Loucy (cell line): Measurements from ENCODE around the gene ZNF319.

Source experiments
- H2AFZ ChIP-seq: fragments of 200-600 bp; sonication (generic); 2 replicates; pipeline ENCODE4 v1.6.0; 2016; ENCODE audit warnings: antibody characterized with exemption, mild to moderate bottlenecking, low read length, moderate library complexity
- H3F3A ChIP-seq: fragments of 200-600 bp; 2 replicates; pipeline ENCODE4 v1.6.0; 2016; ENCODE audit warnings: antibody characterized with exemption, low read depth, mild to moderate bottlenecking
- H3K27me3 ChIP-seq: fragments of 200-600 bp; sonication (generic); 2 replicates; pipeline ENCODE4 v1.6.1; 2014; ENCODE audit warnings: low read length, mild to moderate bottlenecking; ENCODE audit not compliant: insufficient read depth, poor library complexity, severe bottlenecking
- H3K36me3 ChIP-seq: fragments of 200-600 bp; sonication (generic); 2 replicates; pipeline ENCODE4 v1.6.1; 2016; ENCODE audit warnings: low read length; ENCODE audit not compliant: insufficient read depth
- H3K4me1 ChIP-seq: fragments of 200-600 bp; sonication (generic); 2 replicates; pipeline ENCODE4 v1.5.1; 2014; ENCODE audit warnings: low read length, mild to moderate bottlenecking; ENCODE audit not compliant: insufficient read depth, poor library complexity, severe bottlenecking
- H3K4me2 ChIP-seq: fragments of 200-600 bp; sonication (generic); 2 replicates; pipeline ENCODE4 v1.6.0; 2014; ENCODE audit warnings: antibody characterized with exemption, low read length, low read depth, mild to moderate bottlenecking; ENCODE audit not compliant: poor library complexity, severe bottlenecking
- H3K4me3 ChIP-seq: fragments of 200-600 bp; sonication (generic); 2 replicates; pipeline ENCODE4 v1.5.1; 2014; ENCODE audit warnings: low read length, mild to moderate bottlenecking, mixed read lengths; ENCODE audit not compliant: poor library complexity, severe bottlenecking
- H3K79me2 ChIP-seq: fragments of 200-600 bp; sonication (generic); 2 replicates; pipeline ENCODE4 v1.6.1; 2014; ENCODE audit warnings: low read length; ENCODE audit not compliant: insufficient read depth
- H3K9ac ChIP-seq: fragments of 200-600 bp; sonication (generic); 2 replicates; pipeline ENCODE4 v1.6.0; 2014; ENCODE audit warnings: mild to moderate bottlenecking, low read depth, low read length, moderate library complexity; ENCODE audit not compliant: poor library complexity, severe bottlenecking
- H3K9me2 ChIP-seq: fragments of 200-600 bp; sonication (generic); replicated peaks from 2 replicates; pipeline ENCODE4 v1.6.1; 2016; ENCODE audit warnings: low read depth, low read length, mixed read lengths
- H3K9me3 ChIP-seq: fragments of 200-600 bp; sonication (generic); 2 replicates; pipeline ENCODE4 v1.6.1; 2014; ENCODE audit warnings: mild to moderate bottlenecking, antibody characterized with exemption, low read length, low read depth; ENCODE audit not compliant: insufficient read depth
- H4K20me1 ChIP-seq: fragments of 200-600 bp; sonication (generic); 2 replicates; pipeline ENCODE4 v1.6.0; 2014; ENCODE audit warnings: antibody characterized with exemption, low read length, mild to moderate bottlenecking; ENCODE audit not compliant: insufficient read depth, poor library complexity, severe bottlenecking
- EZH2phosphoT487 ChIP-seq: fragments of 200-600 bp; IDR thresholded peaks from 2 replicates; pipeline ENCODE4 v1.6.1; 2018; ENCODE audit warnings: antibody characterized with exemption, mild to moderate bottlenecking, moderate library complexity, borderline replicate concordance
- TF ChIP-seq, protein P1 (sequence below): fragments of 200-600 bp; sonication (generic); conservative IDR thresholded peaks from 2 replicates; pipeline ENCODE4 v1.5.1; 2014; ENCODE audit warnings: mild to moderate bottlenecking, antibody characterized with exemption, low read length

The ZNF319 gene

GRCh38 chr16:58042886-58043515 lies 42.5 kb upstream of the ZNF319 start:
- Histone ChIP-seq H3K36me3 (no peaks in the 10 kb centered on the region), H4K20me1 (no peaks in the 10 kb centered on the region), H3K9ac (no peak overlapping the region), H3F3A (no peaks in the 10 kb centered on the region), H3K9me3 (no peaks in the 10 kb centered on the region), H3K9me2 (no peaks in the 10 kb centered on the region), H3K4me3 (no peak overlapping the region), H2AFZ (no peak overlapping the region), H3K79me2 (no peaks in the 10 kb centered on the region), H3K4me2 (no peak overlapping the region), H3K27me3 (no peaks in the 10 kb centered on the region), H3K4me1 (no peaks in the 10 kb centered on the region)
- TF ChIP-seq, protein P1, sequence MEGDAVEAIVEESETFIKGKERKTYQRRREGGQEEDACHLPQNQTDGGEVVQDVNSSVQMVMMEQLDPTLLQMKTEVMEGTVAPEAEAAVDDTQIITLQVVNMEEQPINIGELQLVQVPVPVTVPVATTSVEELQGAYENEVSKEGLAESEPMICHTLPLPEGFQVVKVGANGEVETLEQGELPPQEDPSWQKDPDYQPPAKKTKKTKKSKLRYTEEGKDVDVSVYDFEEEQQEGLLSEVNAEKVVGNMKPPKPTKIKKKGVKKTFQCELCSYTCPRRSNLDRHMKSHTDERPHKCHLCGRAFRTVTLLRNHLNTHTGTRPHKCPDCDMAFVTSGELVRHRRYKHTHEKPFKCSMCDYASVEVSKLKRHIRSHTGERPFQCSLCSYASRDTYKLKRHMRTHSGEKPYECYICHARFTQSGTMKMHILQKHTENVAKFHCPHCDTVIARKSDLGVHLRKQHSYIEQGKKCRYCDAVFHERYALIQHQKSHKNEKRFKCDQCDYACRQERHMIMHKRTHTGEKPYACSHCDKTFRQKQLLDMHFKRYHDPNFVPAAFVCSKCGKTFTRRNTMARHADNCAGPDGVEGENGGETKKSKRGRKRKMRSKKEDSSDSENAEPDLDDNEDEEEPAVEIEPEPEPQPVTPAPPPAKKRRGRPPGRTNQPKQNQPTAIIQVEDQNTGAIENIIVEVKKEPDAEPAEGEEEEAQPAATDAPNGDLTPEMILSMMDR = no peak
- no peak for TF ChIP-seq EZH2phosphoT487

- Histone ChIP-seq H3K9me2 (no peaks in the 10 kb centered on the region), H2AFZ (no peak overlapping the region), H3K36me3 (no peaks in the 10 kb centered on the region), H3K9ac (no peak overlapping the region), H3F3A (no peaks in the 10 kb centered on the region), H3K9me3 (no peaks in the 10 kb centered on the region), H3K27me3 (no peaks in the 10 kb centered on the region), H3K4me3 (no peak overlapping the region), H3K4me1 (no peaks in the 10 kb centered on the region), H3K4me2 (no peak overlapping the region), H4K20me1 (no peaks in the 10 kb centered on the region), H3K79me2 (no peaks in the 10 kb centered on the region)
- no peak for TF ChIP-seq EZH2phosphoT487
- TF ChIP-seq, protein P1 = no peak
Measured at GRCh38 chr16:58042001-58042885, 41.8 kb upstream of the ZNF319 start.

- no peaks in the 10 kb centered on the region for H3K79me2 ChIP-seq
- no peaks in the 10 kb centered on the region for H3K4me1 ChIP-seq
- no peaks in the 10 kb centered on the region for H4K20me1 ChIP-seq
- H3K9ac ChIP-seq = no peak overlapping the region
- no peak overlapping the region for H3K4me2 ChIP-seq
- H3K9me3 ChIP-seq = no peaks in the 10 kb centered on the region
- H3F3A ChIP-seq = no peaks in the 10 kb centered on the region
- TF ChIP-seq EZH2phosphoT487 = no peak
- TF ChIP-seq, protein P1 = no peak
- H2AFZ ChIP-seq = no peak overlapping the region
- H3K4me3 ChIP-seq = no peak overlapping the region
- no peaks in the 10 kb centered on the region for H3K27me3 ChIP-seq
- H3K36me3 ChIP-seq = no peaks in the 10 kb centered on the region
- no peaks in the 10 kb centered on the region for H3K9me2 ChIP-seq
Measured at GRCh38 chr16:58041628-58041955, 41.1 kb upstream of the ZNF319 start.
